KOPT-K1 (cell line): Measurements from ENCODE around the gene KBTBD7.
"Not testable (repeated sequence)": the region's sequence is repeated elsewhere in the genome, so short reads cannot be mapped to it uniquely, and the experiment has no call there.

ENCODE experiments used
- H3K27ac ChIP-seq: fragments of 200-600 bp; sonication (generic); 2 replicates; pipeline ENCODE4 v1.5.1; 2016; ENCODE audit warnings: antibody characterized with exemption, mild to moderate bottlenecking, low read depth, low read length; ENCODE audit not compliant: poor library complexity, severe bottlenecking
- H3K36me3 ChIP-seq: fragments of 200-600 bp; sonication (generic); 2 replicates; pipeline ENCODE4 v1.5.1; 2017; ENCODE audit warnings: antibody characterized with exemption, mild to moderate bottlenecking, low read length, moderate library complexity; ENCODE audit not compliant: insufficient read depth
- H3K9me3 ChIP-seq: fragments of 200-600 bp; sonication (generic); 2 replicates; pipeline ENCODE4 v1.5.1; 2017; ENCODE audit warnings: antibody characterized with exemption, low read length, mild to moderate bottlenecking; ENCODE audit not compliant: insufficient read depth, poor library complexity, severe bottlenecking

KBTBD7 gene

DNA sequence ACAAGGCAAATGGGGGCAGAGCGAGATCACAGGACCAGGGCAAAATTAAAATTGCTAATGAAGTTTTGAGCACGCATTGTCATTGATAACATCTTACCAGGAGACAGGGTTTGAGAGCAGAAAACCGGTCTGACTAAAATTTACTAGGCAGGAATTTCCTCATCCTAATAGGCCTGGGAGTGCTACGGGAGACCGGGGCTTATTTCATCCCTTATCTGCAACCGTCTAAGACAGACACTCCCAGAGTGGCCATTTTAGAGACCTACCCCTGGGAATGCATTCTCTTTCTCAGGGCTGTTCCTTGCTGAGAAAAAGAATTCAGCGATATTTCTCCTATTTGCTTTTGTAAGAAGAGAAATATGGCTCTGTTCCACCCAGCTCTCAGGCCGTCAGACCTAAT, 18.8 kb downstream of the KBTBD7 start:
- not testable (repeated sequence) for H3K27ac ChIP-seq, H3K36me3 ChIP-seq
- peaks cover 24% of the 10 kb centered on the region for H3K9me3 ChIP-seq

DNA sequence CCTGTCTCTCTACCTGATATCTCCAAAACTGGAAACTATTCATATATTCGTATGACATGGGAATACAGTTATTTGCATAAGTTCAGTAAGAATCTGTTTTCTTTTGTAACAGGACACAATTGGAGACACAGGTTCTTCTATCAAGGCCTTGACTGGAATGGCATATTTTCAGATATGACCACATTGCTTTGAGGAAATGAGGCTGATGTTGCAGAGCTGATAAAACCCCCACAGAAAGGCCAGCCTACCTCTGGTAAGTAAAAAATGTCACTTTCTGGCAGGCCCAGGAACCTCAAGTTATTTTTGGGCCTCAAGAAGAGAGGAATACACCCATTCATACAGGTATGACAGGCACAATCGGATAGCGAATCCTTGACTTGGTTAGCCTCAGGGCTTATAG, 32.2 kb downstream of the KBTBD7 start:
- no peaks in the 10 kb centered on the region for H3K36me3 ChIP-seq
- H3K27ac ChIP-seq = no peak overlapping the region
- no peaks in the 10 kb centered on the region for H3K9me3 ChIP-seq

DNA sequence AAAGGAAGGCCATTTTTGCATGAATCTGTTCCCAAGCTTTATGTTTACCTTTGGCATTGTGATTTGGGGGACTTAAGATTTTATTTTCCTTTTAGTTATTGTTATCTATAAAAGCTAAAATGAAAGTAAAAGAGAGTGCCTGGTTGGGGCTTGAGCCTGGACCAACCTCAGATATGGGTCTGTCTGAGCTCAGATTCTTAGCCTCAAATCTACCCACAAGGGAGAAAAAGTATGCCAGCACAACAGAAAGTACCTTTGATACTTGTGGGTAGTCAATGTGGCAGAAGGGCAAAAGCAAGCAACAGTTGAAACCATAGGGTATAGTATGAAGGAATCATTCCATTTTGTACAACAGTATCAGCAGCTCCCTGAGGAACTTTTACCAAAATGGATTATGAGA, 35.2 kb downstream of the KBTBD7 start:
- Histone ChIP-seq H3K27ac (peak overlapping the region; percentile 6), H3K9me3 (no peaks in the 10 kb centered on the region), H3K36me3 (no peaks in the 10 kb centered on the region)

DNA sequence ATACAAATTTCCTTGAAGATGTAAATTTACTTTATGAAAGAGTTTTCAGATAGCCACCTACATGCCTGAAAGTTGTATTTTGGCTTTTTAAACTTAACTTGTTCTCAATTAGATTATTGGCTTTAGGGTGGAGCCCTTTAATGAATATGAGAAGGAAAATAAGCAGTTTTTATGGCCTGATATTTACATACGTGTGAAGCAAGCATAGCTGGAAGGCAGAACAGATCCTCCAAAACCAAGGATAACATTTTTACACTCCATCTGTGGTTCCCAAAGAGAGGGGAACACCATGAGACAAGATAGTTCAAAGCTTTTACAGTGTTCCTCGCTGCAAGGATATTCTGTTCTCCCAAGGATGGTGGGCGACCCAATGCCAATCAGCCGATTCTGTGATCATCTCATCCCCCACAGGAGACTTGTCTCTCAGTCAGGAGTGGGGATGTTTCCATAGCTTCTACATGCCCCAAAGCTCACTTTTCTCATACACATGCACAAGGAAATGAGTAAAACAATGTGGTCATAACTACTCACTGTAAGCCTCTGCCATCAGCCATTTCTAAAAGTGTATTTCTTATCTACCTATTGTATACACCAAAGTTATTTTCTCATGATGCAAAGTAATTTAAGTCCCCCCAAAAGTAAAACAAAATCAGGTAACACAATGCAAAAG, 37.2 kb downstream of the KBTBD7 start:
- no peak overlapping the region for H3K27ac ChIP-seq
- no peaks in the 10 kb centered on the region for H3K36me3 ChIP-seq
- peaks cover 5% of the 10 kb centered on the region for H3K9me3 ChIP-seq

DNA sequence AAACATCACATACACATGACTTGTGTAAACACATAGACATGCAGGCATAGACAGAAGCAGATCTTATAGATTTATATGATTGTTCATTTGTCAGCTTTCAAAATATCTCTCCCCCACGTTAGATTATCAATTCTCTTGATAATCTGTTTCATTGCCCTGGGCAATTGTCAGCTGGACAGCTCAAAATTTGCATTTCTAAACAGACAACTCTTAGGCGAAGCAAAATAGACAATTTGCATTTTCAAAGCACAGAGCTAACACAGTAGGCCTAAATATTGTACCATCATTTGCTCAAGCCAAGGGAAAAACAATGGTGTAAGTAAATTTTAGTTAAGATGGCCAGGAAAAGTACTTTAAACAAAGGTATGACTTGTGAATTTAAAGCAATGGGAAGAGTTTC, 37.7 kb downstream of the KBTBD7 start:
- peaks cover 11% of the 10 kb centered on the region for H3K9me3 ChIP-seq
- H3K36me3 ChIP-seq = no peaks in the 10 kb centered on the region
- H3K27ac ChIP-seq = no peak overlapping the region

DNA sequence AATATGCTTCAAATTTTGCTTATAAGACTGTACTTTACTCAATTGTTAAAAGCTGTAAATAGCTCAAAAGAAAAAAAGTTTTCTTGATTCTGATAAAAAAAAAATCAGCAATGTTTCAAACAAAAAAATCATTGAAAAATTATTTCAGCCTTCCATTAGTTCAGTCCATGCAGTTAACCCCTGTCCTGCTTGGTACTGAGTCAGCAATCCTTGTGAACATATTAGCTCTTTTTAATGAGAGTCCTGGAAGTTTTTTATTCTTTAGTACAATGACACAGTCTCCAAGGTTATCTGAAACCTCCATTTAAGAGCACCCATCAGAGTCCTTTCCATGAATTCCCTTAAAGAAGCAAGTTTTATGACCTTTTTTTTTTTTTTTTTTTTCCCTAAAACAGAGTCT, 40.3 kb downstream of the KBTBD7 start:
- H3K9me3 ChIP-seq = peaks cover 37% of the 10 kb centered on the region
- no peaks in the 10 kb centered on the region for H3K36me3 ChIP-seq
- no peak overlapping the region for H3K27ac ChIP-seq

DNA sequence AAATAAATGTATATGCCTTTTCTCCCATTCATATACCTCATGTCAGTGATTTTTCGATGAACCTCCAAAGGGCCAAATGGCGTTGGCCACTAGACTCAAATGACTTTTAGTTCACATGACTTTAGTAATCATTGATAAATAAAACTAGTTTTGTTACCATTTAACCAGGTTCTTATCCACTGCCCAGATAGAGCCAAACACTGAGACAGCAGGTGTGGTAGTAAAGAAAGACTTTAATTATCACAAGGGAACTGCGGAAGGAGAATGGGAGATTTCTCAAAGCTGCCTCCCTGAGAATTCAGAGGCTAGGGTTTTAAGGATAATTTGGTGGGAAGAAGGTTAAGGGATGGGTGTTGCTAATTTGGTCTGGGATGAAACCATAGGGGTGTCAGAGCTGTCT, 42.4 kb downstream of the KBTBD7 start:
- Histone ChIP-seq H3K36me3 (no peaks in the 10 kb centered on the region; the same call in 1 of the 2 replicates), H3K9me3 (peaks cover 57% of the 10 kb centered on the region), H3K27ac (no peak overlapping the region)

DNA sequence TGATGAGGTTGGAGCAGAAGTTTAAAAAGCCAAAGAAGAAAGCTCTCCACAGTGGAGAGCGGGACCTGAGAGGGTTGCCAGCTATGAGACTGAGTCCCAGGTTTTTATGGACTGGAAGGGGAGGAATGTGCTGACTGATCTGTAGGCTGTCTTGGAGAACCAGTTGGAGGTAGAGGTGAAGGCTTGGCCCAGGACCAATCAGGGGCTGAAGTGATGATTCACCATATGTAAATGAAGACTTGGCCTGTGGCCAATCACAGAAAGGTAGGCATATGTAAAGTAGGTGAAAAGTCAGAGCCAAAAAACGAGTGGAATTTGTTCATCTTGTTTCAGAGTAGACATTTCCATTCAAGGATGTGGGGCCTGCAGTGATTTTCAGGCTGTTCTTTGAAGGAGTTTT, 44.3 kb downstream of the KBTBD7 start:
- Histone ChIP-seq H3K27ac (no peak overlapping the region), H3K9me3 (peaks cover 60% of the 10 kb centered on the region), H3K36me3 (no peaks in the 10 kb centered on the region; the same call in 1 of the 2 replicates)

DNA sequence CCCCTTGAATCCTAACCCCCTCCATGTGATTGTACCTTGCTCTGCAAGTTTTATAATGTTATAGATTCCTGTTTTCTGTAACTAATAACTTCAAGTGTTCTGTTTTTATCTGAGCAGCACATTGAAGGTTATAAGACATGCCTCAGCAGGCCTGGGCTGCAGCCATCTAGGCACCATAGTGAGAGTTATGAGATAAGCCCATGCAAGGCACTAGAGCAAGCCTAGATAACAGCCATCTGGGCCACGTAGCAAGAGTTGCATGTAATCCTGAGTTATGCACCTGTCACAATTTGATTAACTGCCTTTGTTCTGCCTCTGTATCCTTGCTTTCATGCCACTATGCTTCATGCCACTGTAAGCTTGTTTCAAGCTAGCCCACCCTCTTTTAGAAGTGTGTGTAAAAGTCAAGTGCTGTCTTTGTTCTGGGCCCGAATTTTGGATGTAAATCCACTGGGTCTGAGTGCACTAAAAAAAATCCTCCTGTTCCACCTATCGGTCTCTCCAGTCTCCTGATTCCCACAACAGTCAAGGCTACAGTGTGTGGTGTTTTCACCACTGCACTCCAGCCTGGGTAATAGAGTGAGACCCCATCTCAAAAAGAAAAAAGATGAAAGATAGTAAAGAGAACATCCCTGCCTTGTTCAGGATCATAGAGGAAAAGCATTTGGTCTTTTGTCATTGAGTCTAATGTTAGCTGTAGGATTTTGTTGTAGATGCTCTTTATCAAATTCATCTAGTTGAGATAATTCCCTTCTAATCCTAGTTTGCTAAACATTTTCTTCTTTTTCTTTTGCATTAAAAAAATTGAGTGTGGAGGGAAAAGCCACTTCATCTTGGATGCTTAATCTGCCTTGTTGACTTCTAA, 45.7 kb downstream of the KBTBD7 start:
- H3K27ac ChIP-seq = no peak overlapping the region
- H3K36me3 ChIP-seq = no peaks in the 10 kb centered on the region; the same call in 1 of the 2 replicates
- H3K9me3 ChIP-seq = peaks cover 60% of the 10 kb centered on the region

DNA sequence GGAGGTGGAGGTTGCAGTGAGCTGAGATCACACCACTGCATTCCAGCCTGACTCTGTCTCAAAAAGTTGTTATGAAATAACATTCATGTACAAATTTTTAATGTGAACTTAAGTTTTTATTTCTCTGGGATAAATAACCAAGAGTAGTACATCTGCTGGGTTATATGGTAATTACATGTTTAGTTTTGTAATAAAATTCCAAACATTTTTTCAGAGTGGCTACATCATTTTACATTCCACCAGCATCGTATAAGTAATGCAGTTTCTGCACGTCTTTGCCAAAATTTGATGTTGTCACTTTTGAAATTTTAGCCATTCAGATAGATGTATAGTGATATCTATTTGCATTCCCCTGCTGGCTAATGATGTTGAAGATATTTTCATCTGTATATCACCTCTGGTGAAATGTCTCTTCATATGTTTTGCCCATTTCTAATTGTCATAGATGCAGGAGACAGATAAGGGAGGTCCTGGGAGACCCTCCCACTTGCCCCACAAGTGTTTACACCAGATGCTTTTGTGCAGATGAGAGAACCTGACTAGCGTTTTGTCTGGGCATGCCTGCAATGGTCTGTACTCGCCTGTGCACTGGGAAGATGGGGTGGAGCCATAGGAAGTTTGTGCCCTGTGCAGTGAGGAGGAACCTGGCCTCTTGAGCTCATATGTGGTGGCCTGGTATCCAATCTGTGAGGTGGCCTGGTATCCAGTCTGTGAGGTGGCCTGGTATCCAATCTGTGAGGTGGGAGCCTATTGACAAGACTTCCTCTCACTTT, 49.0 kb downstream of the KBTBD7 start:
- no peak overlapping the region for H3K27ac ChIP-seq
- no peaks in the 10 kb centered on the region; the same call in 1 of the 2 replicates for H3K36me3 ChIP-seq
- H3K9me3 ChIP-seq = peaks cover 36% of the 10 kb centered on the region

DNA sequence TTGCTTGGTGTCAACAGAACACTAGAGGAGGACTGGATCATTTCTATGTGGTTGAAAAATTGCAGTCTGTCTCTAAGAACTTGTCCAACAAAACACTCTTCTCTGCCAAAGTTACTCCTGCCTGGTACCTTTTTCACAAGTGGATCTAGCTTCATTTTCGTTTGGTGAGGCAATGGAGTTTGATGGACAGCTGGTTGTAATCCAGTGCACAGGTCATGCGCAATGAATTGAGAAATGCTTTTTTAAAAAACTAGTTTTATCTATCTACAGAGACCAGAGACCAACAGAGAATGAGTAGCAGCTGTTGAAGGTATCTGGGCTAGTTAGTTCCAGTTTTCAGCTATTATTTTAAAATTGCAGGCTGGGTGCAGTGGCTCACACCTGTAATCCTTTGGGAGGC, 49.8 kb downstream of the KBTBD7 start:
- Histone ChIP-seq H3K27ac (no peak overlapping the region), H3K9me3 (peaks cover 28% of the 10 kb centered on the region), H3K36me3 (no peaks in the 10 kb centered on the region; the same call in 1 of the 2 replicates)
